K562 (cell line): ENCODE measurements around the gene UNC5C. TPM values are rescaled to one million over a fixed set of nuclear protein-coding genes. Genes with fewer than 3 reads are reported as not detected.

Experiments used
- ATAC-seq: fragments of 200-7000 bp; cut with Tn5 transposase; 3 replicates; pipeline ENCODE4 v1.9.1; 2020; ENCODE audit warnings: moderate library complexity
- BruUV-seq: library from RNA; stranded (reverse); fragments of 400-500 nt; replicated peaks from 2 replicates; lab custom pipeline; 2021; lab: Mats Ljungman, UMichigan
- CTCF ChIA-PET: fragments of 300-600 bp; formaldehyde crosslinking; extraction: SDS; loops from one replicate; lab custom pipeline; 2021; ENCODE audit warnings: low intra/inter-chr PET ratio; lab: Yijun Ruan, JAX
- POLR2A ChIA-PET: fragments of 300-600, 350-650 bp; sonication (Branson Sonifier 250); formaldehyde crosslinking; extraction: SDS; loops from one replicate; lab custom pipeline; 2021; ENCODE audit warnings: antibody characterized with exemption, inconsistent platforms; lab: Yijun Ruan, JAX
- DNase-seq, 4 experiments: peaks; one replicate each; pipeline versions ENCODE4 v3.0.0 to v3.0.0-alpha.2; 2011 to 2018; ENCODE audit warnings: low spot score in 3 of 4, mixed read lengths in 3 of 4; ENCODE audit errors: extremely low read depth in 1 of 4
- FAIRE-seq: peaks from 2 replicates; lab custom pipeline; 2011; peaks lifted over from hg19 to GRCh38; lab: Jason Lieb, UNC
- H2AFZ ChIP-seq: 2 replicates; pipeline ENCODE4 v1.6.0; 2011; ENCODE audit warnings: low read depth, low read length, control low read depth, inconsistent platforms
- H3K27ac ChIP-seq: fragments of 200-600 bp; 3 replicates; pipeline ENCODE4 v1.8.0; 2011; ENCODE audit warnings: low read depth, mild to moderate bottlenecking, control low read depth, inconsistent platforms, low read length, moderate library complexity, mixed read lengths; ENCODE audit errors: extremely low read depth
- H3K27me3 ChIP-seq, 2 experiments: fragments of 300-600 bp in 1 of 2; 2 replicates in 1 of 2; 3 replicates in 1 of 2; pipeline versions ENCODE4 v1.6.0 to v1.8.0; 2011; ENCODE audit warnings: inconsistent platforms in 2 of 2, low read length in 2 of 2, mild to moderate bottlenecking in 1 of 2, mixed read lengths in 1 of 2, moderate library complexity in 1 of 2; ENCODE audit not compliant: control insufficient read depth in 2 of 2, insufficient read depth in 2 of 2
- H3K36me3 ChIP-seq: fragments of 300-600 bp; 3 replicates; pipeline ENCODE4 v1.8.0; 2011; ENCODE audit warnings: mild to moderate bottlenecking, low read length, inconsistent platforms; ENCODE audit not compliant: control insufficient read depth, insufficient read depth
- H3K4me1 ChIP-seq, 2 experiments: fragments of 200-600 bp in 1 of 2; replicated peaks in 1 of 2; 2 replicates in 1 of 2; 3 replicates in 1 of 2; pipeline versions ENCODE4 v1.5.1 to v1.8.0; 2011; ENCODE audit warnings: inconsistent platforms in 2 of 2, low read length in 2 of 2, mild to moderate bottlenecking in 1 of 2, mixed read lengths in 1 of 2, moderate library complexity in 1 of 2; ENCODE audit not compliant: control insufficient read depth in 2 of 2, insufficient read depth in 2 of 2
- H3K4me2 ChIP-seq: 2 replicates; pipeline ENCODE4 v1.6.1; 2011; ENCODE audit warnings: low read length, control low read depth, inconsistent platforms, mixed read lengths; ENCODE audit not compliant: insufficient read depth
- H3K4me3 ChIP-seq: fragments of 200-600 bp; sonication (generic), shearing (Covaris generic); 2 replicates; pipeline ENCODE4 v1.5.1; 2016; ENCODE audit warnings: control low read depth, inconsistent platforms
- H3K79me2 ChIP-seq: fragments of 200-600 bp; 3 replicates; pipeline ENCODE4 v1.8.0; 2011; ENCODE audit warnings: low read length, inconsistent platforms; ENCODE audit not compliant: control insufficient read depth, insufficient read depth
- H3K9ac ChIP-seq, 2 experiments: 2 replicates each; pipeline versions ENCODE4 v1.6.0 to v1.6.1; 2011; ENCODE audit warnings: low read depth in 2 of 2, low read length in 2 of 2, control low read depth in 1 of 2, inconsistent platforms in 1 of 2, mild to moderate bottlenecking in 1 of 2, mixed read lengths in 1 of 2; ENCODE audit not compliant: insufficient read depth in 1 of 2
- H3K9me1 ChIP-seq: one replicate; pipeline ENCODE4 v1.6.0; 2011; ENCODE audit warnings: inconsistent platforms, mild to moderate bottlenecking, low read length, moderate library complexity; ENCODE audit not compliant: control insufficient read depth, insufficient read depth
- H3K9me3 ChIP-seq: replicated peaks from 2 replicates; pipeline ENCODE4 v1.5.1; 2011; ENCODE audit warnings: low read depth, low read length, inconsistent platforms; ENCODE audit not compliant: control insufficient read depth, insufficient read depth
- H4K20me1 ChIP-seq: replicated peaks from 2 replicates; pipeline ENCODE4 v1.6.1; 2011; ENCODE audit warnings: low read length, inconsistent platforms, mixed read lengths; ENCODE audit not compliant: control insufficient read depth, insufficient read depth
- BRD9 ChIP-seq: fragments of 450-650 bp; IDR thresholded peaks from 2 replicates; pipeline ENCODE4 v1.6.1; 2018; ENCODE audit warnings: low read depth; ENCODE audit not compliant: partially characterized antibody
- BRF1 ChIP-seq: IDR thresholded peaks from 3 replicates; pipeline ENCODE4 v1.6.1; 2011; ENCODE audit warnings: borderline replicate concordance, mild to moderate bottlenecking; ENCODE audit not compliant: insufficient read length; ENCODE audit errors: extremely low read depth
- CBX3 ChIP-seq, 2 experiments: IDR thresholded peaks; 1 replicate in 1 of 2; 2 replicates in 1 of 2; pipeline ENCODE4 v1.6.1; 2012; ENCODE audit warnings: inconsistent platforms in 2 of 2, low read length in 2 of 2, borderline replicate concordance in 1 of 2, control low read depth in 1 of 2
- CCAR2 ChIP-seq: fragments of 200-400 bp; formaldehyde crosslinking; IDR thresholded peaks from 2 replicates; pipeline ENCODE4 v1.6.1; 2017; ENCODE audit warnings: mild to moderate bottlenecking, low read depth, low read length
- EHMT2 ChIP-seq: fragments of 450-650 bp; IDR thresholded peaks from 2 replicates; pipeline ENCODE4 v1.6.1; 2018; ENCODE audit warnings: antibody characterized with exemption
- HES1 ChIP-seq: fragments of 450-650 bp; IDR thresholded peaks from 2 replicates; pipeline ENCODE4 v1.6.1; 2016; ENCODE audit warnings: low read depth, mild to moderate bottlenecking, moderate library complexity
- HMG20A ChIP-seq: fragments of 450-650 bp; formaldehyde crosslinking; conservative IDR thresholded peaks from 2 replicates; pipeline ENCODE4 v1.4.0; 2020; ENCODE audit warnings: mild to moderate bottlenecking, mixed read lengths
- NELFE ChIP-seq: IDR thresholded peaks from 2 replicates; pipeline ENCODE4 v1.6.1; 2011; ENCODE audit warnings: mild to moderate bottlenecking; ENCODE audit not compliant: insufficient read depth, insufficient read length
- PCBP2 ChIP-seq: fragments of 200-400 bp; formaldehyde crosslinking; IDR thresholded peaks from 2 replicates; pipeline ENCODE4 v1.6.1; 2018; ENCODE audit warnings: low read length, low read depth, mild to moderate bottlenecking, moderate library complexity; ENCODE audit not compliant: poor library complexity, severe bottlenecking
- XRCC4 ChIP-seq: IDR thresholded peaks from one replicate; pipeline ENCODE4 v1.6.1; 2011; ENCODE audit not compliant: insufficient read depth, insufficient read length; ENCODE audit errors: extremely low read depth
- ZBTB40 ChIP-seq, 2 experiments: fragments of 450-650 bp in 1 of 2; sonication (generic) in 1 of 2; formaldehyde crosslinking in 1 of 2; IDR thresholded peaks; 2 replicates each; pipeline versions ENCODE4 v1.7.1 to v1.9.0; 2016 to 2022; ENCODE audit warnings: inconsistent platforms in 1 of 2, mild to moderate bottlenecking in 1 of 2, missing genetic modification reagents in 1 of 2
- ZNF583 ChIP-seq: fragments of 250-450 bp; sonication (Bioruptor Pico); IDR thresholded peaks from 2 replicates; pipeline ENCODE4 v1.4.0; 2020
- WGBS: fragments of 100-300 bp; shearing (Covaris generic); methylation state at CpG from one replicate; pipeline ENCODE4 v1.1.6; 2016; ENCODE audit warnings: low coverage, mixed read lengths; ENCODE audit not compliant: insufficient coverage; ENCODE audit errors: missing lambda C conversion rate; 5-methylcytosine and 5-hydroxymethylcytosine counted together
- in situ Hi-C: fragments of 300-500 bp; cut with MboI; formaldehyde crosslinking; loops from 4 replicates; pipeline ENCODE4 v1.15.0; 2018; ENCODE audit warnings: inconsistent platforms, mixed read lengths
- intact Hi-C: fragments of 100-400 bp; cut with micrococcal nuclease; formaldehyde crosslinking; loops from 2 replicates; pipeline ENCODE4 v1.14.2; 2022
- polyA plus RNA-seq, 8 experiments: library from polyadenylated mRNA; depleted of rRNA in 4 of 8; stranded (reverse) in 5 of 8; unstranded in 3 of 8; fragments of >200 nt; fragmentation: Nextera tagmentation in 2 of 8; fragmentation: Illumina TruSeq in 1 of 8; extraction: Ambion mirVana in 2 of 8; extraction: Trizol in 1 of 8; gene quantifications; 2 replicates each; pipeline versions ENCODE4 v1.2.1 to v1.2.3, GENCODE V29; 2011 to 2014; ENCODE audit warnings: inconsistent platforms in 1 of 8, missing spikeins in 1 of 8
- total RNA-seq, 7 experiments: library from RNA; depleted of rRNA in 6 of 7; stranded (reverse); fragments of >200 nt in 6 of 7; fragmentation: Illumina TruSeq in 2 of 7; extraction: Trizol in 2 of 7; gene quantifications; 2 replicates each; pipeline versions ENCODE4 v1.2.1 to v1.2.3, GENCODE V29; 2011 to 2021; ENCODE audit warnings: low replicate concordance in 1 of 7

The UNC5C gene
- total and polyA plus RNA-seq, 9 of the 15 experiments (the other 6 are each of a cell fraction or from before 2014, with no cell fraction given), result under 0.01 to 0.10 (median 0.03) TPM; not detected in 1

- Histone ChIP-seq H3K36me3 (no peaks in the 10 kb centered on the region), H3K27me3 (0 out of 5 replicates have a peak, but pooled peaks cover 0 to 2% of the 10 kb centered on the region in 2 experiments), H3K9me3 (no peaks in the 10 kb centered on the region), H3K4me1 (no peaks in the 10 kb centered on the region), H3K4me2 (no peak overlapping the region), H2AFZ (no peak overlapping the region), H3K79me2 (no peaks in the 10 kb centered on the region), H3K27ac (no peak overlapping the region), H3K9me1 (no peaks in the 10 kb centered on the region), H3K9ac (no peak overlapping the region), H3K4me3 (no peak overlapping the region), H4K20me1 (no peaks in the 10 kb centered on the region)
- 1% methylated on average over 4 of the region's 4 CpGs for WGBS
- in situ Hi-C loops, result no loop called here
- ATAC-seq (no peak), FAIRE-seq (no peak), DNase-seq (no peak)
- no TSS peak for BruUV-seq
- ChIA-PET POLR2A (no interaction called here), CTCF (no interaction called here)
- intact Hi-C loops, result no loop called here
- no peak for TF ChIP-seq CBX3 (IDR thresholded peaks at IDR 0.05; ENCODE audit: borderline replicate concordance in 1 of 2, low read length in 2 of 2)
- no peak for TF ChIP-seq EHMT2
- no peak for TF ChIP-seq NELFE
- no peak for TF ChIP-seq BRF1
- TF ChIP-seq XRCC4, result no peak
- no peak for TF ChIP-seq ZBTB40 (IDR thresholded peaks at IDR 0.05)
- no peak for TF ChIP-seq ZBTB40 (CRISPR knock-in tag; IDR thresholded peaks at IDR 0.05)
- TF ChIP-seq ZNF583, result no peak
- TF ChIP-seq HES1, result no peak
- no peak for TF ChIP-seq PCBP2
- TF ChIP-seq CCAR2, result no peak
- no peak for TF ChIP-seq HMG20A (CRISPR knock-in tag)
- TF ChIP-seq BRD9, result no peak
Observed at GRCh38 chr4:95411371-95412088, 137.2 kb downstream of the UNC5C start.
